Right ventricle myocardium inferior (tissue), 1 donor: ENCODE results near the gene FAAP20. TPM values are rescaled to one million over a fixed set of nuclear protein-coding genes. Genes with fewer than 3 reads are reported as not detected.

Experiments
- ATAC-seq: fragments of 200-7000 bp; cut with Tn5 transposase; one replicate; pipeline ENCODE4 v1.9.1; 2020; ENCODE audit warnings: mild to moderate bottlenecking, moderate library complexity
- DNase-seq: peaks from one replicate; pipeline ENCODE4 v3.0.0; 2021; ENCODE audit errors: missing footprints
- intact Hi-C: fragments of 100-400 bp; cut with DNase I; formaldehyde crosslinking; loops from one replicate; pipeline ENCODE4 v1.11.0; 2022
- total RNA-seq: library from RNA; stranded (reverse); fragmentation: NEBNext Ultra II Directional; extraction: Animal tissue kit (Norgen Biotek cat#: 25700); gene quantifications from one replicate; pipeline ENCODE4 v1.2.1, GENCODE V29; 2021
- donor health status: DM: no; HTN: yes; CAD: no; lungs with severe emphysema.

Gene FAAP20
- total RNA-seq, 1 donor from 2014 or later = 43.9 TPM

DNA sequence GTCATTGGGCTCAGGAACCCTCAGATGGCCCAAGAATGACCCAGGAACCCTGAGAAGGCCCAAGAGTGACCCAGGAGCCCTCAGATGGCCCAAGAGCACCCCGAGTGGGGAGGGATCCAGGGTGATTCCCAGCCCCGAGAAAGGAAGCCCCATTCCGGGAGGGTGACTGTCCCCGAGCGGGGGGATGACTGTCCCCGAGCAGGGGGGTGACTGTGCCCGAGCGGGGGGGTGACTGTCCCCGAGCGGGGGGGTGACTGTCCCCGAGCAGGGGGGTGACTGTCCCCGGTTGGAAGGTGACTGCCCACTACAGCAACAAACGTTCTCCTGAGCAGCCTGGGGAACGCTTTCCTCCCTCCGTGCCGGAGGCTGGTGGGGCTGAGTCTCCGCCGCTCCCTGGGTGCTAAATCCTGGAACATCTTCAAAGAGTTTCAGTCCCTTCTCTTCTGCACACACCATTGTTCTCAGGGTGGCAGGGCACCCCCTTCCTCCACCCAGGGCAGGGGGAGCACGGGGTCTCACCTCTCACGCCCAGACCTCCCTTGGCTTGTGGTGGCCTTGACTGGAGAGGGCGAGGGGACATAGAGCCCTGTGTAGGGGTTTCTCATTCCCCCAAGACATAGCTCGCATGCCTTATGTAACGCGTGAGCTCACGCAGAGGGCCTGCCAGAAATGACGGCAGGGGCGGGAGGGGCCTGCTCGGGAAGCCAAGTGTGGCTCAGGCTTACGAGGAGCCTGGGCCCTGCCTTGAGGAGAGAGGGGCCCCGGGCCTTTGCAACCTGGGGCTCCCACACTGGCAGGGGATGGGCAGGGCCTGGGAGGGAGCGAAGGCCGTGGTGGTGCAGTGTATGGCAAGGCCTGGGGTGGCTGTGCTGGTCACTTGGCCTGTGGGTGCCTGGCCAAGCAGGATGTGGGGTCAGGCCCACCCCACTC is 19.3 kb upstream of the FAAP20 start:
- intact Hi-C loops = loop anchor here (1.0 kb wide), 1 partner anchor 13 kb away; no protein-coding TSS in a partner anchor
- DNase-seq (peak; percentile 91), ATAC-seq (peak; percentile 79)

DNA sequence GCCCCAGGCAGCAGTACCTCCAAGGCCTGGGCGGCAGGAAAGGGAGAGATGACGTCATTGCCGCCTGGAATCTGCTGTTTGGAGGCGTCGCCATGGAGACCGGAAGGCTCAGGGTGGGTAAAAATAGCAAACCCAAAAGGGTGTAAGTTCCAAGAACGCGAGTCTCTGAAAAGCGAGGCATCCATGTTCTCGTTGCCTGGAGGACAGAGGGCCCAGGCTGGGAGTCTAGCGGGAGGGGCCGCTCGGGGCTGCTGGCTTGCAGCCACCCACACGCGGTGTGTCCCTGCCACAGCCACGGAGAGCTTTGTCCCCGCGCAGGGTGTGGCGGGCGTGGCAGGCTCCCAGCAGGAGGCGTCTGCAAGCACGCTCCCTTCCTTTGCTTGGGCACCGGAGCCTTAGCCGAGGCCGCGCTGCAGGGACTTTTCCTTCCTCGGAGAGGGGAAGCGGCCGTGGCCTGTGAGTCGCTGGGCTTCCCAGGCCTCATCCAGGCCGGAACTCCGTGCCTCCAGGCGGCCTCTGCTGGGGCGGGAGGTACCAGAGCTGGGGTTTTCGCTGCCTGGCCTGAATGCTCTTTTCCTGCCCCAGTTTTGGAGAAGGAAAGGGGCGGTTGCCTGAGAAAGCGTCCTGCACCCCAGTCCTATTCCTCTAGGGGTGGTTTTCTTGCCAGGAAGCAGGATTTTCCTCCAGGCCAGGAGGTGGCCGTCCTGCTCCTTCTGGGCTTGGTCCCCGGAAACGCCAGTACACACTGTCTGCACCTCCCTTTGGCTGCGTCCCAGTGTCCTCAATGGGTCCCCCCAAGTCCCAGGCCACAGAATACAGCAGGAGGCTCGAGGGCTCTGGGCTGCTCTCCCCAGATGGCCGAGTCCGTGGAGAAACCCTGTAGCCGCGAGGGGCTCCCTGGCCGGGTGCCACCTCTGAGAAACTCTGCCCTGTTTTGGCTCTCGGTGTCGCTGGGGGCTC is 18.2 kb upstream of the FAAP20 start:
- ATAC-seq (peak; percentile 62), DNase-seq (peak; percentile 93)
- intact Hi-C loops = loop anchor here (1.0 kb wide), 1 partner anchor 14 kb away; no protein-coding TSS in a partner anchor

DNA sequence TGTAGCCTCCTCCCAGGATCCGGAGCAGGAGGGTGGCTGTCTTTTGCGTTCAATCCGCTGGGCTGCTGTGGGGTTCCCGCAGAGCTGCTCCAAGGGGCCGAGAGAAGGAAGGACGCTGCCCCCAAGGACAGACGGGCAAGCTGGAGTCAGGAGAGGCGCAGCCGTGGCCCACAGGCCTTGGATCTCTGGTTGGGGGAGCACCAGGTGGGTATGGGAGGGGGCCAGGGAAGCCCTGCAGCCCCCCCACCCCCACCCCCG is 17.6 kb upstream of the FAAP20 start:
- DNase-seq (peak; percentile 66), ATAC-seq (peak; percentile 0)
- intact Hi-C loops = no loop called here

DNA sequence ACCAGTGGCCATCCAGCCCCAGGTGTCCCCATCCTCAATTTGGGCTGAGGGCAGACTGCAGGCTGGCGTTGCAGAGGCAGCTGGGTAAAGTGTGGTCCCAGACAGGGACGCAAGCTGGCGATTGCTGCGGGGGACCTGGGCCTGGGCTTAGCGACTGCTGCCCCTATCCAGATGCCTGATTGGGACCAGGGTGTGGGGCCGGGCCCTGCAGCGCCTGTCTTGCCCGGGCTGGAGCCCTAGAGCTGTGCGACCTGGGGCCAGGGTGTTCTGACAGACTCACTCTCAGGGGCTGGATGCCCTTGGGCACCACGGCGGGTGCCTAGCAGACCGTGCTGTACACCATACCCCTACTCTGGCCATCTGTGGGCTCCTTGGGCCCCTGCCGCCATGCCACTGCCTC is 16.2 kb upstream of the FAAP20 start:
- ATAC-seq (no peak), DNase-seq (no peak)
- intact Hi-C loops = no loop called here

DNA sequence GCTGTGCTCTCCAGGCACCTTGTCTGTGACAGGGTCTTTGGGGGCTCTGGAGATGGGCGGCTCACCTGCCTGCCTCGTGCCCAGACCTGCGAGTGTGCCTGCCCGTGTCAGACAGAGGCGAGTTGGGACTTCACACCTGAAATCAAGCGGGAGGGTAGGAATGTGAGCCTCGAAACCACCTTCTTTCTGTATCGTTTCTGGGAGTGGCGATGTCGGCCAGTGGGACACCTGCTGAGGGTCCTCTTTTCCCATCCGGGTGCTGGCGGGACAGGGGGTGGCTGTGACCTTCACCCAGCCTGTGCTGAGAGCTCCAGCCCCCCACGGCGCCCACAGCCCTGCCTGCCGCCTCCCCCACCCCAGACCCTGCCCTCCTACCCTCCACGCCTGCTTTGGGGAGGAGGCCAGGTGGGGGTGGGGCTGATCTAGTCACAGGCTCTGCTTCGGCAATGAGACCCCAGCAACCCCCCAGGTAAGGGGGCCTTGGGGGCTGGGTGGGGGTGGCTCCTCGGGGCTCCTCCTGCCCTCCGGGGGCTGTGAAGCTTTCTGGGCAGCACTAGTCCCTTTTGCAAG is 15.6 kb upstream of the FAAP20 start:
- intact Hi-C loops = no loop called here
- DNase-seq (no peak), ATAC-seq (no peak)

DNA sequence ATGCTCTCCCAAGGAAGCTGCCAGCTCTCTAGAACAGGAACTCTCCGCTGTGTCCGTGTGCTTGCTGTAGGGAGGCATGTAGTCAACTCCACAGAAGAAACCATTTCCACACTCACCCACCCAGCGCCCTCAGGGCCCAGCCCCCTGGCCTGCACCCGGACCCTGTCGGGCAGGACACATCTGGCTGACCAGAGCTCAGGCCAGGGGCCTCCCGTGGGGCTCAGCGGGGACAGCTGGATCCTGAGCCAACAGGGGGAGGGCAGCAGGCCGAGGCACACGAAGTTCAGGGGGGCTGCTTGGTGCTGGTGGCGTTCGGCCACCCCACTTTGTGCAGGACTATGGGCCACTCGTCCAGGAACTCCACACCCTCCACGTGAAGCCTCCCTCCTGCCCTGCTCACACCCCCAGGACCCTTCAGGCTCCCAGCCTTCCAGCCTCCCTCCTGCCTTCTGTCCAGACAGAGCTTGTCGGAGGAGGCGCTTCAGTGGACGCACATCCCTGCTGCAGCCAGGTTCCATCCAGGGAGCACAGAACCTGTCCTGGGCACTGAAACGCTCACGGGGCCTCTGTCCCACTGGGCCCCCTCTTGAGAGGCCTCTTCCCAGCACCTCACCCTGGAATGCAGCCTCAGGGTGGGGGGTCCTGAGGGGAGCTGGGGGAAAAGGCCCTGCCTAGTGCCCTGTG is 15.0 kb upstream of the FAAP20 start:
- intact Hi-C loops = no loop called here
- no peak for ATAC-seq
- DNase-seq = no peak

DNA sequence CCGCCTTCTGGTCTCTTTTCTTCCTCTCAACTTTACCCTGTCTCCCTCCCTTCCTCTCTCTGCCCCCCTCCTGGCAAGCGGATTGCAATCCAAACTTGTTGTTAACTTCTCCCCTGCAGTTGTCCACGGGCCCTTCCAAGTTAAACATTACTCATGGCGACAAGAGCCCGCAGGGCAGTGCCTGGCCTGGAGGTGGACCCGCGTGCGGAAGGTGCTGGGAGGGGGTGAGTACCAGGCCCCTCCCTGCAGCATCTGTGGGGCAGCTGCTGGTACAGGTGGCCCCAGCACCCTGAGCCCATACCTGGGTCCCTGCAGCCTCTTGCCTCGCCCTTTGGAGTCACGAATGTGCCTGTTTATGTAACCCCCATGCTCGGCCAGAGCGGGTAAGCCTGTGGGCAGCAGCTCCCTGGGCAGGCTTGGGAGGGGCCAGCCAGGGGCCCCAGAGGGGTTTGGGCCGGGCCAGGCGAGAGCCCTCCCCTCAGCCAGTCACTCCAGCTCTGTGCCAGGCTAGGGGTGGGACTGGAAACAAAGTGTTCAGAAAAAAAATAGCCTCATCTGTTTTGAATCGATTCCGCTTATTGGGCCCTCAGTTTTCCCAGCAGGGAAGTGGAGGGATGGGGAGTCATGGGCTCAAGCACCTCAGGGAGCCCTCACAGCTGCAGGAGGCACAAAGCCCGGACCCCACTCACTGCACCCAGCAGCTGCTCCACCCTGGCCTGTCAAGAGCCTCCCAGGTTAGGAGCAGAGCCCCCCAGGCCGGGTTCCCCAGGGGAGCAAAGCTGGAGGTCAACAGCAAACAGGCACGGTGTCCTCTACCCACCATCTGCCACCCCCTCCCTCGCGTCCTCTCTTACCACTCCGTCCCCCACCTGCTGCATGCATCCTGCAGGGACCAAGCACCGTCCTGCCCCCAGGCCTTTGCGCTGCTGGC is 14.0 kb upstream of the FAAP20 start:
- ATAC-seq (no peak), DNase-seq (no peak)
- intact Hi-C loops = no loop called here

DNA sequence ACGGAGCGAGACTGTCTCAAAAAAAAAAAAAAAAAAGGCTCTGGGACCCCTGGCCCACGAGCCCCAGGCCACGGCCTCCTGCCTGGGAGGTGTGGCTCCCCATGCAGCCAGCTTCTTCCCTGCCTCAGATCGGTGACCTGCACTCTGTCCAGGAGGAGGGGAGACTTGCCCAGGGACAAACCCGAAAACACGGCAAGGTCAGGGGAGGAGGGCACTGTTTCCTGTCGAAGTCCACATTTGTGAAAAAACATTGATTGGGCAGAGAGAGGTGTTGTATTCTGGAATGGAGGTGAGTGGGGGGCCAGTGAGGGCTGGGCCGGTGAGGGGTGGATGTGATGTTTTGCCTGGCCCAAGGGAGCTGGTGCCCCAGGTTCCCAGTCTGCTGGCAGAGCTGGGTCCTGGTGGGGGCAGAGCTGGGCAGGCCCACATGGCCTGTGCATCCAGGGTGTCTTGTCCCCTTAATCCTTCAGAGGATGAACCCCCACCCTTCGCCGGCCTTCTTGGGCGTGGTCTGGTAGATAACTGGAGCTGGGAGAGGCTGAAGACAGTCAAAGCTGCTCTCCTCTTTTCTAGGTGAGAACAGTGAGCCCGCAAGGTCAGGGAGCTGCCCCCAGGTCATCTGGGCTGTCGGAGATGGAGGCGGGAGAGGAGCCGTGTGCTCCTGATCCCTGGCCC is 12.4 kb upstream of the FAAP20 start:
- ATAC-seq (no peak), DNase-seq (no peak)
- intact Hi-C loops = no loop called here

DNA sequence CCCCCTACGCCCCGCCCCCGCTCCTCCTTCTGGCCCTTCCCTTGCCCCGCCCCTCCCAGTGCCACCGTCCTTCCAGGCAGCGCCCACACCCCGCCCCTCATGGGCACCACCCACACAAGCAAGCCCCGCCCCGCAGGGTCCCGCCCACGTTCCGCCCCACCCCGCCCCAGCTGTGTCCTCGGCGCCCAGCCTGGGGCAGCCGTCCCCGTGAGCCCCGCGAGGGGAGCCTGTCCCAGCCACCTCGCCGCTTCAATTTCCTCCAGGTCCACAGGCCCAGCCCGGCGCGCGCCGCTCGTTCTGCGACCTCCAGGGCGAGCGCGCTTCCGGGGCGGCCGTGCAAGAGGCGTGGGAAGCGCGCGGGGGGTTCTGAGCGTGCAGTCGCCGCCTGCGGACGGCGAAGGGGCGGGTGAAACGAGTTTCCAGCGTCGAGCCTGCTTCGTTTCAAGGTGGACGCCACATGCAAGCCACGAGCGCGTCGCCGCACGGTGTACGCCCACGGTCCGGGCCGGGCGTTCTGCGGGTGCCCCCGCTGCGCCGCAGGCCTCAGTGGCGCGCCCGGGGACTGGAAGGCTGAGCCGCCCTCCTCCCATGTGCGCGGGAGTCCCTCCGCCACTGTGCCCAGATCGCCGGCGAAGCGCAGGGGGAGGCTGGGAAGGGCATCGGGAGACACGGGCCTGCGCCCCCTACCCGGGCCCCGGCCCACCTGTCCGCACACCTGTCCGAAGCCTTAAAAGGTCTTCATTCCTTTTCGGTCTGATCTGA is 10.8 kb upstream of the FAAP20 start:
- intact Hi-C loops = no loop called here
- peak; percentile 99 for DNase-seq
- peak; percentile 84 for ATAC-seq

DNA sequence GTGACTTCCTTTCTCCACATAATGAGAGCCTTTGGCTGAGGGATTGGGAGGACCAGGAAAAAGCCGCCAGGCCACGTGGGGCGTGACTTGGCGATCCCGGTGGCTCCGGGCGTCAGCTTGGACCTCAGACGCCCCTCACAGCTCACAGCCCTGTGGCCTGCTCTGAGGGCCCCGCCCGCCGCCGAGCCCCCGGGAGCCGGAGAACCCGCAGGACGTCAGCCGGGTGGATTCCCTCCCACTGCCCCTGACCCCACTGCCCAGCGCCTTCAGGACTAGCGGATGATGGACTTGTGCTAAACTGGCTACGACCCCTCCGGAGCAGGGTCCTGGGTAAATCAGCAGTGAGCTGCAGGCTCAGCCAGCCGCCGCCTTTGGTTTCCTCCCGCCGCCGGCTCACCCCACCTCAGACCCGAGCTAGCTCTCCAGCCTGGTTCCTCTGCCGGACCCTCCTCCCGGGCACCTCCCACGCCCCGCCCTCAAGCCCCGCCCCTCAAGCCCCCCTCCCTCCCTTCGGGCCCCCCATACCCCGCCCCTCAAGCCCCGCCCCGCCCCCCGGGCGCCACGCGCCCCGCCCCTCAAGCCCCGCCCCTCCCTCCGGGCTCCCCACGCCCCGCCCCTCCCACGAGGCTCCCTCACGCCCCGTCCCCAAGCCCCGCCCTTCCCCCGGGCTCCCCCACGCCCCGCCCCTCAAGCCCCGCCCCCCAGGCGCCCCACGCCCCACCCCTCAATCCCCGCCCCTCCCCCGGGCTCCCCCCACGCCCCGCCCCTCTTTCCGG is 10.0 kb upstream of the FAAP20 start:
- intact Hi-C loops = no loop called here
- DNase-seq = peak; percentile 91
- ATAC-seq = peak; percentile 66

DNA sequence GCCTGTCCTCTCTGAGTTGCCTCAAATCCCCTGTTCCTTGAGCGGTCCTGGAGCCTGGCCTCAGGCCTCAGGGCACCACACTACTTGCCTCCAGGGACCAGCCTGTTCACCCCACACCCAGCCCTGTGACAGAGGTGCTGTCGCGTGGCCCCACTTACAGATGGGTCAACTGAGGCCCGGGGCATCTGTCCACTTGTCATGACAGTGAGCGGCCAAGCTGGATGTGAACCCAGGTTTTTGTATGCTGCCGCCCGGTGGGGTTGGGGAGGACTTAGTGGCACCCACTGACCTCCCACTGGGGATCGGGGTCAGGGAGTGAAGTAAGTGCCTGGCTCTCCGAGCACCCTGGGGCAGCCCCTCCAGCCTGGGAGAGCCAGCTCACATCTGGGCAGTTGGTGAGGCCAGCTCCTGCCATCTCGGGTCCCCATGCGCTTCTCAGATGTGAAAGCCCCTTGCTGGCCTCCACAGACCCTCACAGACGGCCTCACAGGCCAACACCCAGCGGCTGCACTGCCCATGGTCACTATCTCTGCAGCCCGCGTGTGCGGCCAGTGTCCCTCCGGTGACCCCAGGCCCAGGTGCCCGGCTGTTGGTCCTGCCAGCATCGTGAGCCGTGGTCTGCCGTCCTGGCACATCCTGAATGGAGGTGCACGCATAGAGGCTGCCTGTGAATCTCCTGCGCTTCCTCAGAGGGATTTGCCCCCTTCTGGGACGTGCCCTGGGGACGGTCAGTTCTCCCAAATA is 9.3 kb upstream of the FAAP20 start:
- intact Hi-C loops = no loop called here
- ATAC-seq (no peak), DNase-seq (no peak)

DNA sequence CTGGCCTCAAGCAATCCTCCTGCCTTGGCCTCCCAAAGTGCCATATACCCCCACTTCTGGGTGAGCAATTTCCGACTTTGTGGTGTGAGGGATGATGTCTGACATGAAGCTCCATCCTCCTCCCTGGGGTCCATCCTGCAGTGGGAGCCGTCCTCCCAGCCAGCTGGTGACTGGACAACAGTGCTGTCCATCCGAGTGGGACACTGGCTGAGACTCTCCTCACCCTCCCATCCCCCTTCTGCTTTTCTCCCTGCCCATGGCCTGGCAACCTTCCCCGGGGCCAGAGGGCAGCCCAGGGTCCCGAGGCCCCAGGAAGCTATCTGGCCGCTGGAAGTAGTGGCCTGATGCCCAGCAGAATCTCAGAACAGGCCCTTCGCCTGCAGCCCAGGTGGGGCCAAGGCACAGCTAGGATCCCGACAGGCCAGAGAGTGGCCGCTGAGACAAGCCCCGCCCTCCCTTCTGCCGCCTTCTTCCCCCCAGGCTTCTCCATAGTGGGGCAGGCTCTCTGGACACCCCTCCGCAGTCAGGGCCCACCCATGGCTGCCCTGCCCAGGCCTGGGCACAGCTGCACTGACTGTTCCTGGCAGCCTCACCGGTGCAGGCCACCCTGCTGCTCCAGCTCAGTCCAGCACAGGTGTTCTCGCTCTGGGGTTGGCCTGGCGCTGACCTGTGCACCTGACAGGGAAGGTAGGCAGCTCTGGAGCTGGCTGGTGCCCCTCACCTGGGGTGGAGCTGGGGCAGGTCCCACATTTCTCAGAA is 8.4 kb upstream of the FAAP20 start:
- ATAC-seq (no peak), DNase-seq (no peak)
- intact Hi-C loops = no loop called here

DNA sequence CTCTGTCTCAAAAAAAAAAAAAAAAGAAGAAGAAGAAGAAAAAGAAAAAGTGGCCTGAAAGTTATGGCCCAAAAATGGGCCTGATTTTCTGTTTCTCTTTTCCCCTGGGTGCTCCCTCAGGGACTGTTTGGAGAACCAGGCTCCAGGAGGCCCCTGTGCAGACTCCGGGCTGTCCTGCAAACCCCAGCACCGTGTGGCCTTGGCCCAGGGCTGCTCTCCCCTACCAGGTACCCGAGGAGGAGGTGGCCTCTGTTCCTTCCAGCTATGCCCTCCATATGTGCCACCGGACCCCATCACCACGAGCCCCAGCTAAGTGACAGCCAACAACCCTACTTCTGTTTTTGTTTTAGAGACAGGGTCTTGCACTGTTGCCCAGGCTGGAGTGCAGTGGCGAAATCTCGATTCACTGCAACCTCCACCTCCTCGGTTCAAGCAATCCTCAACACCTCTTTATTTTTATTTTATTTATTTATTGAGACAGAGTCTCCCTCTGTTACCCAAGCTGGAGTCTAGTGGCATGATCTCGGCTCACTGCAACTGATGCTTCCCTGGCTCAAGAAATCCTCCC is 7.5 kb upstream of the FAAP20 start:
- intact Hi-C loops = no loop called here
- no peak for ATAC-seq
- DNase-seq = no peak

DNA sequence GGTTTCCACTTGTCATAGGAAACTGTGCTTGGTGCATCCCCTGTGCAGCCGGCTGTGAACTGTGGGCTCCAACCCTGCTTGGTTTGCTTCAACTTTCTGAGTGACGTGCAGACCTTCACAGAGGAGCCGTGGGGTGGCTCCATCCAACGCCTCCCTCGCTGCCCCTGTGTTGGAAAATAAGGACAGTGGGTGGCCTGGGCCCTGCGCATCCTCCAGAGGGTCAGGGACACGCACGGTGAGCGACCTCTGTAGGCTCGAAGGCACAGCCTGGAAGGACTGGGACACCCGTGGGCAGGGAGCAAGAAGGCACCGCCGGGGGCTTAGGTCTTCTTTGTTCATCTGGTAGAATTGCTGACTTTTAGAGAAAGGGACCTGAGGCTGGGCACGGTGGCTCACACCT is 6.5 kb upstream of the FAAP20 start:
- ATAC-seq (no peak), DNase-seq (no peak)
- intact Hi-C loops = no loop called here
